HepG2 (cell line): ENCODE data around the gene CST1. TPM values are rescaled to one million over a fixed set of nuclear protein-coding genes. Genes with fewer than 3 reads are reported as not detected.
"Not testable (repeated sequence)": the region's sequence is repeated elsewhere in the genome, so short reads cannot be mapped to it uniquely, and the experiment has no call there.

Experiments used
- ATAC-seq: fragments of 200-7000 bp; cut with Tn5 transposase; 3 replicates; pipeline ENCODE4 v1.9.1; 2020; ENCODE audit warnings: mild to moderate bottlenecking, moderate library complexity
- BruUV-seq: library from RNA; stranded (reverse); fragments of 400-500 nt; replicated peaks from 2 replicates; lab custom pipeline; 2021; lab: Mats Ljungman, UMichigan
- CTCF ChIA-PET: fragments of 300-600 bp; formaldehyde crosslinking; extraction: SDS; loops from one replicate; lab custom pipeline; 2021; ENCODE audit warnings: low total read pairs, inconsistent platforms, low intra/inter-chr PET ratio; lab: Yijun Ruan, JAX
- POLR2A ChIA-PET: fragments of 350-600 bp; sonication (Branson Sonifier 250); formaldehyde crosslinking; loops from one replicate; lab custom pipeline; 2020; ENCODE audit warnings: antibody characterized with exemption, inconsistent platforms; lab: Yijun Ruan, JAX
- DNase-seq: peaks from one replicate; pipeline ENCODE4 v3.0.0-alpha.2; 2015; ENCODE audit warnings: low spot score
- FAIRE-seq: peaks from 3 replicates; lab custom pipeline; 2011; peaks lifted over from hg19 to GRCh38; lab: Jason Lieb, UNC
- H2AFZ ChIP-seq: one replicate; pipeline ENCODE4 v1.6.1; 2011; ENCODE audit warnings: low read length, inconsistent platforms
- H3K27ac ChIP-seq: fragments of 300-600 bp; 3 replicates; pipeline ENCODE4 v1.8.0; 2011; ENCODE audit warnings: mixed run types, mild to moderate bottlenecking, mixed read lengths, low read length, inconsistent platforms; ENCODE audit not compliant: insufficient read depth; ENCODE audit errors: extremely low read length
- H3K27me3 ChIP-seq, 2 experiments: fragments of 200-600 bp in 1 of 2; 2 replicates in 1 of 2; 3 replicates in 1 of 2; pipeline versions ENCODE4 v1.6.0 to v1.8.0; 2011; ENCODE audit warnings: low read length in 2 of 2, mild to moderate bottlenecking in 2 of 2, moderate library complexity in 2 of 2, inconsistent platforms in 1 of 2; ENCODE audit not compliant: insufficient read depth in 2 of 2, control insufficient read depth in 1 of 2
- H3K36me3 ChIP-seq, 2 experiments: fragments of 200-600 bp in 1 of 2; replicated peaks in 1 of 2; 2 replicates in 1 of 2; 3 replicates in 1 of 2; pipeline versions ENCODE4 v1.5.1 to v1.8.0; 2011; ENCODE audit warnings: low read length in 2 of 2, inconsistent platforms in 1 of 2; ENCODE audit not compliant: insufficient read depth in 2 of 2, control insufficient read depth in 1 of 2
- H3K4me1 ChIP-seq: 2 replicates; pipeline ENCODE4 v1.5.1; 2012; ENCODE audit warnings: low read length, inconsistent platforms; ENCODE audit not compliant: insufficient read depth
- H3K4me2 ChIP-seq: 2 replicates; pipeline ENCODE4 v1.6.0; 2011; ENCODE audit warnings: low read depth, low read length, inconsistent platforms
- H3K4me3 ChIP-seq, 3 experiments: fragments of 200-600 bp in 1 of 3; sonication (generic), shearing (Covaris generic) in 1 of 3; replicated peaks in 1 of 3; 2 replicates each; pipeline ENCODE4 v1.5.1; 2011 to 2016; ENCODE audit warnings: low read length in 3 of 3, inconsistent platforms in 2 of 3, low read depth in 2 of 3, mild to moderate bottlenecking in 2 of 3, control low read depth in 1 of 3, mixed read lengths in 1 of 3; ENCODE audit not compliant: insufficient read depth in 1 of 3
- H3K79me2 ChIP-seq: one replicate; pipeline ENCODE4 v1.6.1; 2011; ENCODE audit warnings: low read length, inconsistent platforms; ENCODE audit not compliant: insufficient read depth
- H3K9ac ChIP-seq: 2 replicates; pipeline ENCODE4 v1.6.0; 2011; ENCODE audit warnings: mild to moderate bottlenecking, low read depth, low read length, inconsistent platforms; ENCODE audit not compliant: insufficient read depth
- H3K9me3 ChIP-seq: 2 replicates; pipeline ENCODE4 v1.5.1; 2012; ENCODE audit warnings: mild to moderate bottlenecking, low read length
- H4K20me1 ChIP-seq: 2 replicates; pipeline ENCODE4 v1.6.0; 2011; ENCODE audit warnings: inconsistent platforms, mild to moderate bottlenecking, low read length, moderate library complexity; ENCODE audit not compliant: insufficient read depth
- WGBS: methylation state at CpG from one replicate; pipeline ENCODE4 v1.1.6; 2017; ENCODE audit warnings: low lambda C conversion rate; 5-methylcytosine and 5-hydroxymethylcytosine counted together
- in situ Hi-C: cut with HindIII; loops from 2 replicates; pipeline ENCODE4 v1.10.0; 2017; ENCODE audit warnings: low pct_unique_long_range_greater_than_20kb; ENCODE audit not compliant: extremely low pct_ligation_motif_present
- intact Hi-C: fragments of 100-400 bp; cut with micrococcal nuclease; formaldehyde crosslinking; loops from one replicate; pipeline ENCODE4 v1.10.0; 2022; ENCODE audit not compliant: unreplicated experiment
- polyA plus RNA-seq, 8 experiments: library from polyadenylated mRNA; depleted of rRNA in 3 of 8; stranded (reverse) in 7 of 8; unstranded in 1 of 8; fragments of >200 nt; fragmentation: Illumina TruSeq in 4 of 8; extraction: Trizol in 4 of 8; gene quantifications; 2 replicates each; pipeline versions ENCODE4 v1.2.1 to v1.2.3, GENCODE V29; 2011 to 2016; ENCODE audit warnings: low read depth in 4 of 8, missing spikeins in 1 of 8, mixed read lengths in 1 of 8; ENCODE audit not compliant: insufficient read depth in 1 of 8
- total RNA-seq, 5 experiments: library from RNA; depleted of rRNA; stranded (reverse); fragments of >200 nt; fragmentation: Illumina TruSeq; extraction: Trizol; gene quantifications; 2 replicates each; pipeline ENCODE4 v1.2.3, GENCODE V29; 2016; ENCODE audit warnings: low read depth in 1 of 5

Gene CST1
- total and polyA plus RNA-seq, 2 of the 13 experiments (the other 11 are each of a cell fraction or from before 2014, with no cell fraction given): 0.09 TPM; not detected in 1

DNA sequence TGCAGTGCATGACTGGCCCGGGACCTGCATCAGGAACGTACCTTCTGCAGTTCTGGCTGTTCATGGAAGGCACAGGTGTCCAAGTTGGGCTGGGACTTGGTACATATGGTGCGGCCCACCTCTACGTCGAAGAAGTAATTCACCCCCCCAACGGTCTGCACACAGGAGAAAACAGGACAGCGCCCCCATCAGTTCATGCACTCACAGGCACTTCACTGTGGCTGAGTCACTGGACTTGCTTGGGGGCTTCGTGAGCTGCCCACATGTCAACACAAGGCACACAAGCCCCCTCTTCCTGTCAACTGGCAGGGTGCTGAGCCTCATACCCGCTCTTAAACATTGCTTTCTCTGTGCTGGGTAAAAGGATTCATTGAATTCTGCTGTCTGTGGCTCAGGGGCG lies 1.8 kb downstream of the CST1 start:
- POLR2A ChIA-PET, DNase-seq, H3K4me2 ChIP-seq, H3K27ac ChIP-seq, H3K4me1 ChIP-seq, H3K9me3 ChIP-seq, H2AFZ ChIP-seq, H3K79me2 ChIP-seq, H3K36me3 ChIP-seq, H3K9ac ChIP-seq, H3K27me3 ChIP-seq, H3K4me3 ChIP-seq, FAIRE-seq, CTCF ChIA-PET, in situ Hi-C loops, ATAC-seq, H4K20me1 ChIP-seq, BruUV-seq, intact Hi-C loops: not testable (repeated sequence)
- 12% methylated on average over 9 of the region's 10 CpGs for WGBS

- WGBS: 13% methylated on average over 6 of the region's 7 CpGs
- H3K9me3 ChIP-seq, H3K9ac ChIP-seq, H3K4me1 ChIP-seq, H4K20me1 ChIP-seq, H3K4me2 ChIP-seq, in situ Hi-C loops, POLR2A ChIA-PET, FAIRE-seq, H3K79me2 ChIP-seq, H3K4me3 ChIP-seq, DNase-seq, ATAC-seq, CTCF ChIA-PET, H3K36me3 ChIP-seq, H2AFZ ChIP-seq, H3K27ac ChIP-seq, H3K27me3 ChIP-seq, BruUV-seq, intact Hi-C loops: not testable (repeated sequence)
Observed at GRCh38 chr20:23747551-23747950, 3.2 kb downstream of the CST1 start.

- H3K9me3 ChIP-seq, H3K36me3 ChIP-seq, H3K27me3 ChIP-seq, CTCF ChIA-PET, H3K79me2 ChIP-seq, H2AFZ ChIP-seq, intact Hi-C loops, H4K20me1 ChIP-seq, H3K4me1 ChIP-seq, DNase-seq, H3K4me3 ChIP-seq, H3K9ac ChIP-seq, FAIRE-seq, H3K27ac ChIP-seq, in situ Hi-C loops, H3K4me2 ChIP-seq, POLR2A ChIA-PET, BruUV-seq: not testable (repeated sequence)
- WGBS: 22% methylated on average over 4 of the region's 4 CpGs
- ATAC-seq: peak; percentile 25; the same call in 2 of the 3 replicates
Observed at GRCh38 chr20:23747092-23747491, 3.6 kb downstream of the CST1 start.
